PC-9 (cell line): Measurements from ENCODE around the gene LIN28A.

Source experiments
- CTCF ChIP-seq: fragments of 200-600 bp; sonication (generic); conservative IDR thresholded peaks from 2 replicates; pipeline ENCODE4 v1.6.1; 2017; ENCODE audit warnings: mixed run types, antibody characterized with exemption, mild to moderate bottlenecking, moderate library complexity
- EZH2 ChIP-seq: fragments of 200-600 bp; sonication (generic); IDR thresholded peaks from 2 replicates; pipeline ENCODE4 v1.8.0; 2017; ENCODE audit warnings: antibody characterized with exemption, low read depth

DNA sequence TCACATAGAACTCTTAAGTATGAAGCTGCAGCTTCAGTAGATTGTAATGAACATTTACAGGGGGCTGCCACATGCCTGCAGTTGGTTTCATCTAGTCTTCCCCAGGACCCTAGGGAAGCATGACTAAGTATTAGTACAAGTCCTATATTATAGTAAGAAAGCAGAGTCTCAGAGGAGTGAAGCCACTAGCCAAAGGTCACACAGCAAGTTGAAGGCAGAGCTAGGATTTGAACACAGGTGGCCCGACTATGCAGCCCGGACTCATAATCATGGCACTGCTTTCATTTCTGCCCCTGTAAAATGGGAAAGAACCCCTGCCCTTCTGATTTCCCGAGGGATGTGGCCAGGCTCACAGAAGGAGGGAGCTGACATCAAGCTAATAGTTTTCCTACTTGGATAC, 48.3 kb upstream of the LIN28A start:
- TF ChIP-seq CTCF = no peak
- TF ChIP-seq EZH2 = no peak
